ENCODE results near the gene SLC25A13. TPM values are rescaled to one million over a fixed set of nuclear protein-coding genes. Genes with fewer than 3 reads are reported as not detected.

SLC25A13 gene
- total and polyA plus RNA-seq, 2 of the 4 experiments (the other 2 are of a cell fraction): 7.4 to 11.7 TPM

GRCh38 chr7:96111405-96111804 is 210.5 kb downstream of the SLC25A13 start:
- DNase-seq (no peak), ATAC-seq (ENCODE audit: low read depth) (no peak)
- no peak overlapping the region for H2AFZ ChIP-seq (replicated peaks; ENCODE audit: low read length, poor library complexity)
- no peak overlapping the region for H2AK5ac ChIP-seq (ENCODE audit: low read depth, low read length)
- H3K56ac ChIP-seq (ENCODE audit: extremely low read depth, insufficient read depth, low read length): no peak overlapping the region
- no peak overlapping the region for H4K91ac ChIP-seq (ENCODE audit: insufficient read depth, low read depth, low read length)
- H4K8ac ChIP-seq (ENCODE audit: low read depth in 2 of 2, low read length in 2 of 2): no peak overlapping the region
- H3K36me3 ChIP-seq (ENCODE audit: control insufficient read depth, insufficient read depth, low read length): no peaks in the 10 kb centered on the region
- H3K4me3 ChIP-seq (ENCODE audit: insufficient read depth, low read depth, low read length): no peak overlapping the region
- no peaks in the 10 kb centered on the region for H3K9me3 ChIP-seq (ENCODE audit: control insufficient read depth, insufficient read depth, low read length)
- no peak overlapping the region for H3K4me2 ChIP-seq (ENCODE audit: low read depth, low read length)
- H4K5ac ChIP-seq (ENCODE audit: low read depth, low read length): no peak overlapping the region
- no TSS peak for BruUV-seq (replicated peaks)
- no peak overlapping the region for H3K23ac ChIP-seq (ENCODE audit: low read depth, low read length)
- no peaks in the 10 kb centered on the region for H4K20me1 ChIP-seq (ENCODE audit: insufficient read depth, low read length)
- no peaks in the 10 kb centered on the region for H3K4me1 ChIP-seq (ENCODE audit: control insufficient read depth, insufficient read depth, low read length)
- H2BK5ac ChIP-seq (ENCODE audit: low read depth, low read length, poor library complexity, severe bottlenecking): no peak overlapping the region
- no peak overlapping the region for H3K4ac ChIP-seq (ENCODE audit: low read depth, low read length)
- in situ Hi-C loops (cut with MboI; ENCODE audit: low sequenced_read_pairs) (no loop called here), intact Hi-C loops (cut with micrococcal nuclease) (no loop called here), dilution Hi-C loops (cut with HindIII; ENCODE audit: low sequenced_read_pairs, unreplicated experiment) (no loop called here)
- no peak overlapping the region for H3K27ac ChIP-seq (ENCODE audit: insufficient read depth, low read length)
- CTCF ChIA-PET: no interaction called here
- no peaks in the 10 kb centered on the region for H3K9me1 ChIP-seq (ENCODE audit: insufficient read depth, low read length)
- POLR2A ChIA-PET (ENCODE audit: unreplicated experiment): no interaction called here
- no peak overlapping the region for H2AK9ac ChIP-seq (replicated peaks; ENCODE audit: low read depth, low read length, poor library complexity)
- H3K27me3 ChIP-seq (ENCODE audit: control insufficient read depth, insufficient read depth, low read length): no peaks in the 10 kb centered on the region
- no peak overlapping the region for H2BK15ac ChIP-seq (ENCODE audit: low read depth, low read length)
- H3K14ac ChIP-seq (replicated peaks; ENCODE audit: low read depth, low read length): no peak overlapping the region
- H3K9ac ChIP-seq (ENCODE audit: low read depth, low read length): no peak overlapping the region
- no peaks in the 10 kb centered on the region for H3K79me1 ChIP-seq (ENCODE audit: low read depth in 1 of 2, low read length in 2 of 2)
- H2BK120ac ChIP-seq (ENCODE audit: low read depth, low read length): no peak overlapping the region
- no peak overlapping the region for H3K18ac ChIP-seq (ENCODE audit: low read depth, low read length)
- no peak for TF ChIP-seq BHLHE40 (IDR thresholded peaks at IDR 0.05; ENCODE audit: low read depth, low read length)
- no peak for TF ChIP-seq CTCF (conservative IDR thresholded peaks at IDR 0.05; ENCODE audit: low read depth, low read length)
- no peak for TF ChIP-seq POLR2A (IDR thresholded peaks at IDR 0.05; ENCODE audit: low read depth, low read length)
- TF ChIP-seq, protein P1, sequence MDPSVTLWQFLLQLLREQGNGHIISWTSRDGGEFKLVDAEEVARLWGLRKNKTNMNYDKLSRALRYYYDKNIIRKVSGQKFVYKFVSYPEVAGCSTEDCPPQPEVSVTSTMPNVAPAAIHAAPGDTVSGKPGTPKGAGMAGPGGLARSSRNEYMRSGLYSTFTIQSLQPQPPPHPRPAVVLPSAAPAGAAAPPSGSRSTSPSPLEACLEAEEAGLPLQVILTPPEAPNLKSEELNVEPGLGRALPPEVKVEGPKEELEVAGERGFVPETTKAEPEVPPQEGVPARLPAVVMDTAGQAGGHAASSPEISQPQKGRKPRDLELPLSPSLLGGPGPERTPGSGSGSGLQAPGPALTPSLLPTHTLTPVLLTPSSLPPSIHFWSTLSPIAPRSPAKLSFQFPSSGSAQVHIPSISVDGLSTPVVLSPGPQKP (IDR thresholded peaks at IDR 0.05; ENCODE audit: borderline replicate concordance, low read depth, low read length): no peak
- no peak for TF ChIP-seq RFX5 (IDR thresholded peaks at IDR 0.05; ENCODE audit: low read depth, low read length)
- TF ChIP-seq NFE2L2 (IDR thresholded peaks at IDR 0.05; ENCODE audit: low read depth, low read length): no peak
- TF ChIP-seq, protein P2, sequence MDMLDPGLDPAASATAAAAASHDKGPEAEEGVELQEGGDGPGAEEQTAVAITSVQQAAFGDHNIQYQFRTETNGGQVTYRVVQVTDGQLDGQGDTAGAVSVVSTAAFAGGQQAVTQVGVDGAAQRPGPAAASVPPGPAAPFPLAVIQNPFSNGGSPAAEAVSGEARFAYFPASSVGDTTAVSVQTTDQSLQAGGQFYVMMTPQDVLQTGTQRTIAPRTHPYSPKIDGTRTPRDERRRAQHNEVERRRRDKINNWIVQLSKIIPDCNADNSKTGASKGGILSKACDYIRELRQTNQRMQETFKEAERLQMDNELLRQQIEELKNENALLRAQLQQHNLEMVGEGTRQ (IDR thresholded peaks at IDR 0.05; ENCODE audit: low read depth, low read length): no peak
- no peak for TF ChIP-seq CEBPB (IDR thresholded peaks at IDR 0.05; ENCODE audit: low read depth, low read length)
- no peak for TF ChIP-seq CHD1 (IDR thresholded peaks at IDR 0.05; ENCODE audit: low read depth, low read length)
- H2BK20ac ChIP-seq (ENCODE audit: low read depth, low read length): no peak overlapping the region

Measured in IMR-90 (cell line).